NCI-H1092 treated with DMSO at 0.1 percent for 48 hours (cell line): Measurements from ENCODE around the gene PRMT7.

Source experiments
- DNase-seq: peaks from one replicate; lab custom pipeline; 2025; lab: John Stamatoyannopoulos, UW

PRMT7 gene

GRCh38 chr16:68363658-68364521 is 53.1 kb downstream of the PRMT7 start:
- DNase-seq = no peak

- no peak for DNase-seq
Observed at GRCh38 chr16:68364561-68364998, 53.8 kb downstream of the PRMT7 start.

GRCh38 chr16:68365167-68365817 is 54.5 kb downstream of the PRMT7 start:
- no peak for DNase-seq

- no peak for DNase-seq
Observed at GRCh38 chr16:68366062-68366461, 55.2 kb downstream of the PRMT7 start.

DNA sequence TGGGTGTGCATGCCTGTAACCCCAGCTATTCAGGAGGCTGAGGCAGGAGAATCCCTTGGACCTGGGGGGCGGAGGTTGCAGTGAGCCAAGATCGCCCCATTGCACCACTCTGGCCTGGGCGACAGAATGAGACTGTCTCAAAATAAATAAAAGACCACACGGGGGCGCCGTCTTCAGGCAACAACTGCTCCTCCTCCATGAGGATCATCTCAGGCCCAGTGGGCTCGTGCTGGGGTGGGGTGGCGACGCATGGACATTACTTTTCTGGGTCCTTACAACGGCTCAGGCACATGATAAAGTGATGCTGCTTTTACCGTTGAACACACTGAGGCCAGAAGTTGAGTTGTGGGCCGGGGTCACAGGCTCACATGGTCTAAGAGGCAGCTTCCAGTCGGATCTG is 56.2 kb downstream of the PRMT7 start:
- DNase-seq = peak; percentile 59

- DNase-seq = no peak
Observed at GRCh38 chr16:68367440-68367839, 56.6 kb downstream of the PRMT7 start.

- DNase-seq = no peak
Observed at GRCh38 chr16:68367891-68368290, 57.1 kb downstream of the PRMT7 start.

DNA sequence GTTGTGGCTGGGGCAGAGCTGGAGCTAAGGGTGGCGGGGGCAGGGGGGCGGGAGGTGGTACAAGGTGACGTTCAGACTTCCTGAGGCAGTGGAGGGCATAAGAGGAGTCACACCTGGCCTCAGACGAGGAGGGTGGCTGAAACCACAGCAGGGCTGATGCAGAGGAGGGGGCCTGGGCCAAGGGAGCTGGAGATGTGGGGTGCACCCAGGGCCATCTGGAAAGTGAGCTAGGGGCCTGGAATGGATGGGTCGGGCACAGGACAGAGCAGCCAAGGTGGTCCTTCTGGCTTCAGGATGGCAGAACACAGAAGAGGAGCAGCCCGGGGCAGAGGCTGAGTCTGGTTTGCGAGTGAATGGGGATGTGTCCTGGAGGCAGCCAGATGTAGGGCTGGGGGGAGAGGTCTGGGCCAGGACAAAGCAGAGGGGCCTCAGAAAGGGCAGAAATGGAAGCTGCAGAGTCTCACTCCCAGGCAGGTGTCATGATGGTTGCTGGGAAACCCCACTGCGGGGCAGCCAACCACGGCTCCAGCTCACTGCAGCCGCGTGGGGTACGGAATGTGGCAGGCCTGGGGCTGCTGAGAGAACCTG is 57.6 kb downstream of the PRMT7 start:
- no peak for DNase-seq

- no peak for DNase-seq
Observed at GRCh38 chr16:68369168-68369567, 58.3 kb downstream of the PRMT7 start.

GRCh38 chr16:68369697-68370580 is 59.1 kb downstream of the PRMT7 start:
- DNase-seq = no peak

DNA sequence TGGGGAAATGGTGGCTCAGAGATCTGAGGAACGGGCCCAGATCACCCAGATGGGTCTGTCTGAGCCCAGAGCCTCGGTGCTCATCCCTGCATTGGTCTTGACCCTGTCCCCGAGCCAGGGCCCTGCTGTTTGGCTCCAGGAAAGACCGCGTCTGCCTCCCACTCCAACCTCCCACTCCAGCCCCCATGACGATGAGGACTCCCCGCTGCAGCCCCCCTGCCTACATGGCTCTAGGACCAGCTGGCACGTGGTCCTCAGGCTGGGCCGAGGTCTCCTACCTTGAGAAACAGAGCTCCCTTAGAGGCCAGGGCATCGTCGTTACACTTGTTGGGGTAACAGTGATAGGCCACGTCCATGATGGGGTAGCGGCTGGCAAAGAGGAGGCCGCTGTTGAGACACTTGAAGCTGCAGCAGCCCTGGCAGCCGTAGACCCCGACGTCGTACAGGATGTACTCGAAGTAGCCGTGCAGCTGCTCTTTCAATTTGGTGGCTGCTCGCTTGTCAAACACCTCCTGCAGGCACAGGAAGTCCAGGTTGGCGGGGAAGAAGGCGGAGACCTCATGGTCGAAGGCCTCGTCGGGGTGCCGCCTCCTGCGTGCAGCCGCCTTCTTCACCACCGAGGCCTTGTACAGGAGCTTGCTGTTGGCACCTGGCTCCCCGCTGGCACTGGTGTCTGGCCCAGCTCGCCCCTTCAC is 59.9 kb downstream of the PRMT7 start:
- peak; percentile 40 for DNase-seq

DNA sequence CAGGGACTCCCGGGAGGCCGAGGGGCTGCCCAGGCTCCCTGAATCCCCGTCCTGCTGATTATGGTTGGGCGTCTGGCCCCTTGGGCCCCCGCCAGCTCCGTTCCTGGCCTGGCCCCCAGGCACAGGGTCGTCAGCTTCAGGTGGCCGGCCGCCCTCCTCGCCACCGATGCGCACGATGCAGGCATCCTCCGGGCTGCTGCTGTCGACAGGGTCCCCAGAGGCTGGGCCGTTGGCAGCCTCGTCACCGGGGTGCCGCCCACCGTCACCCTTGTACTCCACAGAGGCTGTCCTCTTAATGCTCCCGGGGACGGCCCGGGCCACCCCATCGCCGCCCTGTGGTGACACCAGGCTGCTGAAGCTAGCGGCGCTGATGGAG is 60.4 kb downstream of the PRMT7 start:
- DNase-seq = no peak

DNA sequence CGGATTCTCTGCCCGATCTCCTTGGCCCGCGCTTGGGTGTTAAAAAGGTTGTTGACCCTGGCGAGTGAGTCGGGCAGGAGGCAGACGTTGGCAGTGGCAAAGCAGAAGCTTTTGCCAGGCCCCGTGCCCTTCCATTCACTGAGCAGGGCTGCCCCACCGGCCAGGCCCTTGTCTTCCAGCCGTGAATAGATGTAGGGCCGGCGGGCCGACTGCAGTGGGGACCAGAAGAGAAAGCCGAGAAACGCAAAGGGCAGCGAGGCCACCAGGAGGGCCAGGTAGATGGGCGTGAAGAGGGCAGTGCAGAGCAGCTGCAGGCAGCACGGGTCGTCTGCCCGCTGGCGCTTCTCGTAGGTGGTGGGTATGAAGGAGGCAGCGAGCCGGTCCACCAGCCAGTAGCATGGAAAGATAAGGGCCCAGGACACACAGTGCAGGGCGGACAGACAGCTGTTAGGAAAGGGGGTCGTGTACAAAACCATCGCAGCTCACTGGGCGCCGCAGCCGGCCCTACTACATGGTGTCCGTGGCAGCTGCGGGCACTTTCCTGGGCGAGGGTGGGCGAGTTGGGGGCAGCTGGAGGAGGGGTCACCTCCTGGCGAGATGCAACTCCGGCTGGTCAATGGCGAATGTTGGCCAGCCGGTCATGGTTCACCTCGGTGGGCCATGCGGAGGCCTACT is 61.0 kb downstream of the PRMT7 start:
- no peak for DNase-seq

GRCh38 chr16:68372381-68372720 is 61.5 kb downstream of the PRMT7 start:
- DNase-seq = no peak

- DNase-seq = no peak
Observed at GRCh38 chr16:68372806-68373205, 62.0 kb downstream of the PRMT7 start.

DNA sequence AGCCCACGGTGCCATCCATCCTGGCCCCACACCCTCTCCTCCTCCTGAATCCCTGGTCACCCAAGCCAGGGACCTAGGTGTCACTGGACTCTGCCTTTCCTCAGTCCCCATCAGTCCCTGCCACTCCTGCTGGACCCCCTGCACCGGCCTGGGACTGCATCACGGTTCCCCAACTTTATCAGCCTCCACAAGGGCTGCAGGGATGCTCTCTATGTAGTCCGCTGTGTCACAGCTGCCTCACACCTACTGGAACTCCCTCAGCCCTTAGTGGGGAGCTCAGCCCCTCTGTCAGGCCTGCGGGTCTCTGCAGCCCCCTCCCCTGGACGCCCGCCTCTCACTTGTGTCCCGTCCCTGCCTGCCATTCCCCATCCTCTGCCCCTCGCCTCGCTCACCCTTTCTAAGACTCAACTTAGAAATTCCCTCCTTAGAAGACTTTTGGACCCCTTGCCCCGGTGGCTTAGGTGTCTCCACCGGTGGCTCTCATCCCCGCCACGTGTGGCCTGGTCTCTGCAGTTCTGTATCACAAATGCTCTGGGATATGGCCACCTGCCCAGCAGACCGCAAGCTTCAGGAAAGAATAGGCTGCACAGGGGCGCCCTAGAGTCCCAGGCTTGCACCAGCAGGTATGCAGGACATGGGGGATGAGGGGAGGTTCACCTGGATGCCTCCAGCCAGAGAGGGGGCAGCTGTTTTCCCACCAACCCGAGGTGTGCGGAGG is 62.9 kb downstream of the PRMT7 start:
- peak; percentile 7 for DNase-seq

- DNase-seq = no peak
Observed at GRCh38 chr16:68374246-68374805, 63.5 kb downstream of the PRMT7 start.

- no peak for DNase-seq
Observed at GRCh38 chr16:68374961-68375660, 64.3 kb downstream of the PRMT7 start.

- peak; percentile 5 for DNase-seq
Observed at GRCh38 chr16:68375801-68376536, 65.2 kb downstream of the PRMT7 start.
